NCI-H146 (cell line): Measurements from ENCODE around the gene EIF1AX.
"Not testable (repeated sequence)": the region's sequence is repeated elsewhere in the genome, so short reads cannot be mapped to it uniquely, and the experiment has no call there.

Experiments
- DNase-seq: peaks from one replicate; lab custom pipeline; 2025; lab: John Stamatoyannopoulos, UW

EIF1AX gene

GRCh38 chrX:20126833-20127232, 14.8 kb downstream of the EIF1AX start:
- not testable (repeated sequence) for DNase-seq

DNA sequence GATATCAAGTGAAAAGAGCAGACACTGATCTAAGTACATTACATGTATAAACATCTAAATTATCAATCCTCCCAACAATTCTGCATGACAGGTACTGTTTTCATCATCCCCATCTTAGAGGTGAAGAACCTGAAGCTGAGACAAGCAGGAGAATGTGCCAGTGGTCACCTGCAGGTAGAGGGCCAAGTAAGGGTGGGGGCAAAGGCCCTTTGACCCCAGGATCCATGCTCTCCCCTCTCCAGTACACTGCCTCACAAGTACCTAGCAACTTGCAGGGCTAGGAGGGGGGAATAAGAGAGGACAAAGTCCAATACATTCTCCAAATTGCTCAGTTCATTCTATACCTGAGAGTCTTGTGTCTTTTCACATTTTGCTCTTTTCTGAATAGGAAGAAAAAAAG, 16.7 kb downstream of the EIF1AX start:
- DNase-seq, result no peak

GRCh38 chrX:20118065-20118824, 23.4 kb downstream of the EIF1AX start:
- peak; percentile 40 for DNase-seq

GRCh38 chrX:20116577-20117240, 24.9 kb downstream of the EIF1AX start, which contains the start of gene MAP7D2:
Gene MAP7D2, minus strand, starts transcription at chrX:20116907. Its CDS starts 28 bp downstream, at chrX:20116879.
- DNase-seq, result peak; percentile 41

DNA sequence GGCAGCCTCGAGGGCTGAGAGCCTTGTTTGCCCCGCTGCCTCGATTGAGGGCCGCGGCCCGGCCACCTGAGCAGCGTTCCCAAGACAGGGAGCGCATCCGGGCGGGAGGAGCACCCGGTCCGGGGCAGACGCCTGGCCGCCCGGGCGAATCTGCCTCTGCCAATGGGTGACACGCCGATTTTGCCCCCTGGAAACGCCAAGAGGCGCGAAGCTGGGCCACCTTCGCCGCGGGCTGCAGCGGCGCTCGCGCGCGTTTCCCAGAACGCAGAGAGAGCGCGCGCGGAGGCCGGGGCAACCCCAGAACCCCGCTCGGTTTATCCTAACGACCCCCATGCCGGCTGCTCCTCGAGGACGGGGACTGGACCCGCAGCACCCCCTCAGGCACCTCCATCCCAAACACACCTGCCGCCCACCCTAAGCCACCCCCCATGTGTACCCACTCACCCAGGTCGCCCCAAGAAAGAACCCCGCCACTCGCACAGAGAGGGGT, 25.5 kb downstream of the EIF1AX start:
- DNase-seq, result peak; percentile 63

- no peak for DNase-seq
Measured at GRCh38 chrX:20112022-20112774, 29.4 kb downstream of the EIF1AX start.

DNA sequence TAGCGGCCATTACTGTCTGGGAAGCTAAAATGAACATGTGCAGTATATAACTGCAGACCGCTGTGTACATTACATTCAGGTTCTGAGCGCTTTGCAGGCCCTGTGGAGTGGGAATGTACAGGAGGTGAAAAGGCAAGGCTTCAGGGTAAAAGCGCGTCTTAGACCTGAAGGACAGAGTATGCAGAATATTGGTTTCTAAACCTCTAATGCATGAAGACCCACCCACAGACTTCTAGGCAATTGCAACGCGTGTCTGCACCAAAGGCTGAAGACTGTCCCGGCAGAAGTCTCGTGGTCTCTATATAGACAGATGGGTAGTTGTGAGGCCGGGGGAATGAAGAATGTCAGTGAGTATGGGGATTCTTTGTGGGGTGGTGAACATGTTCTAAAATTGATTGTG, 30.4 kb downstream of the EIF1AX start:
- no peak for DNase-seq

DNA sequence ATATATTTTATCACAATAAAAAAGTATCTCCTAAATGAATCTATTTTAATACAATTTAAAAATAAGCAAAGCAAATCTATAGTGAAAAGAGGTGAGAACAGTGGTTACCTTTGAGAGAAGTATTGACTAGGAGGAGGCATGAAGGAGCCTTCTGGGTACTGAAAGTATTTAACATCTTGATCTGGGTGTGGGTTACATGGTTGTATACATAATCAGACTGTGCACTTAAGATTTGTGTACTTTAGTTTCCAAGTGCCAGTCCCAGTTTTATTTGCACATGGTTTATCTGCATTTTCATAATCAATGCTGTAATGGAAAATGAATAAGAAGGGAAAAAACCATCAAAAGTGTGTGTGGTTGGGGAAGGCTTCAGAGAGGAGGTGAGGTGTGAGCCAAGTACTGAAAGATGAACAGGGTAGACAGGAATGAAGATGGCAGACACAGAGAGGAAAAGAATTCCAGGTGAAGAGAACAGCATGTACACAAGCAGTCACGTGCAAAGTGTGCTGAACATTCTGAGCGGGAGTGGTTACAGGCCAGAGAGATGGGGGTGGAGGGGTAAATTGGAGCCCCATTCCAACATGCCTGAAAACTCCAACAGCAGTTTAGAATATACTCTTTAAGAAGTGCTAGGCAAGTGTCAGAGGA, 39.6 kb downstream of the EIF1AX start:
- no peak for DNase-seq

DNA sequence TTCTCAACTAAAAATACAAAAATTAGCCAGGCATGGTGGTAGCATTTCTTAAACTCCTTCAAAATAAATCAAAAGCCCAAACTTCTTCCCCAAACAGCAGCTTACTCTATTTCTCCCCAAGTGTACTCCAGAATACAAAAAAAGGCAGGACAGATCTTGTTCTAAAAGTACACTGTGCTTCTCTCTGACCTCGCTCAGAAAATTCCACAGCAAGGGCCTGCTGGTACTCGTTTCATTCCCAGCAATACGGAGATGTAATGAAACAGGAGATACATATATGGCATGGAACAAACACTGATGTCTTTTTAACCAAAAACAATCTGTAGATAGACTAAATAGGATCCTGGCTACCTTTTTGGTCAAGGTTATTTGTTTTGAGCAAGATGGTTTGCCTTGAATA, 50.1 kb downstream of the EIF1AX start:
- no peak for DNase-seq

- no peak for DNase-seq
Measured at GRCh38 chrX:20089845-20090244, 51.8 kb downstream of the EIF1AX start.

- DNase-seq, result no peak
Measured at GRCh38 chrX:20080277-20080676, 61.4 kb downstream of the EIF1AX start.
